Retina (tissue), 1 donor: ENCODE results near the gene RAB4B.
"Not testable (repeated sequence)": the region's sequence is repeated elsewhere in the genome, so short reads cannot be mapped to it uniquely, and the experiment has no call there.

ENCODE experiments used
- DNase-seq: peaks from one replicate; pipeline ENCODE4 v3.0.0-alpha.2; 2016

The RAB4B gene

GRCh38 chr19:40777937-40778705 lies at the start of gene RAB4B:
RAB4B (plus strand) TSS chr19:40778247; CDS start chr19:40778376, 129 bp downstream.
- peak; percentile 100 for DNase-seq

DNA sequence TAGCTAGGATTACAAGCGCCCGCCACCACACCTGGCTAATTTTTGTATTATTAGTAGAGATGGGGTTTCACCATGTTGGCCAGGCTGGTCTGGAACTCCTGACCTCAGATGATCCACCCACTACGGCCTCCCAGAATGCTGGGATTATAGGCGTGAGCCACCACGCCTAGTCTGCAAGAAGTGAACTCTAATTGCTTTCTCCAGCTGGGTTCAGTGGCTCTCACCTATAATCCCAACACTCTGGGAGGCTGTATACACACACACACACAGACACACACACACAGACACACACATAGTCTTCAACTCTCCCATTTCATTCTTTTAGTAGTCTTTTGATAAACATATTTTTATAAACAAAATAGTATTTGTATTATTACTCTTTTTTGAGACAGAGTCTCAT lies 48.0 kb upstream of the RAB4B start:
- not testable (repeated sequence) for DNase-seq

- DNase-seq: not testable (repeated sequence)
These were observed 45.7 kb upstream of the RAB4B start for GRCh38 chr19:40732304-40732703.

DNA sequence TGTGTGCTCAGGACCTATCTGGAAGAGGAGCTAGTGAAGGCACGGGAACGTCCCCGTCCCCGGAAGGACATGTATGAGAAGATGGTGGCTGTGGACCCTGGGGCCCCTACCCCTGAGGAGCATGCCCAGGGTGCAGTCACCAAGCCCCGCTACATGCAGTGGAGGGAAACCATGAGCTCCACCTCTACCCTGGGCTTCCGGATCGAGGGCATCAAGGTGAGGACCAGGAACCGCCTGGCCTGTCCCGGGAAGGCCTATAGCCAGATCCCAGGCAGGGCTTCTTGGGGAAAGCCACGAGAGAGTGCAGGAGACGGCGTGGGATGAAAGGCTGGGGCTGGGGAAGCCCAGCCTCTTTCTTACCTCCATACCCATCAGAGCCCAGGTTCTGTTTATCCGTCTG lies 44.9 kb upstream of the RAB4B start:
- no peak for DNase-seq

- no peak for DNase-seq
These were observed 42.9 kb upstream of the RAB4B start for GRCh38 chr19:40735013-40735771.

DNA sequence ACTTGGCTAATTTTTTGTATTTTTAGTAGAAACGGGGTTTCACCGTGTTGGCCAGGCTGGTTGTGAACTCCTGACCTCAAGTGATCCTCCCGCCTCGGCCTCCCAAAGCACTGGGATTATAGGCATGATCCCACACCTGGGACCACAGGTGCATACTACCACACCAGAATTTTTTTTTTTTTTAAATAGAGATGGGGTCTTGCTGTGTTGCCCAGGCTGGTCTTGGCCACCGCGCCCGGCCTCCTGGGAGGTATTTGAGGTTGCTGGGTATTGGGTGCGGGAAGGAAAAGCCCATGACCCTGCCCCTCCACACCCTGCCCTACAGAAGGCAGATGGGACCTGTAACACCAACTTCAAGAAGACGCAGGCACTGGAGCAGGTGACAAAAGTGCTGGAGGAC lies 41.4 kb upstream of the RAB4B start:
- DNase-seq: no peak

GRCh38 chr19:40737102-40737644 lies 40.9 kb upstream of the RAB4B start:
- no peak for DNase-seq

DNA sequence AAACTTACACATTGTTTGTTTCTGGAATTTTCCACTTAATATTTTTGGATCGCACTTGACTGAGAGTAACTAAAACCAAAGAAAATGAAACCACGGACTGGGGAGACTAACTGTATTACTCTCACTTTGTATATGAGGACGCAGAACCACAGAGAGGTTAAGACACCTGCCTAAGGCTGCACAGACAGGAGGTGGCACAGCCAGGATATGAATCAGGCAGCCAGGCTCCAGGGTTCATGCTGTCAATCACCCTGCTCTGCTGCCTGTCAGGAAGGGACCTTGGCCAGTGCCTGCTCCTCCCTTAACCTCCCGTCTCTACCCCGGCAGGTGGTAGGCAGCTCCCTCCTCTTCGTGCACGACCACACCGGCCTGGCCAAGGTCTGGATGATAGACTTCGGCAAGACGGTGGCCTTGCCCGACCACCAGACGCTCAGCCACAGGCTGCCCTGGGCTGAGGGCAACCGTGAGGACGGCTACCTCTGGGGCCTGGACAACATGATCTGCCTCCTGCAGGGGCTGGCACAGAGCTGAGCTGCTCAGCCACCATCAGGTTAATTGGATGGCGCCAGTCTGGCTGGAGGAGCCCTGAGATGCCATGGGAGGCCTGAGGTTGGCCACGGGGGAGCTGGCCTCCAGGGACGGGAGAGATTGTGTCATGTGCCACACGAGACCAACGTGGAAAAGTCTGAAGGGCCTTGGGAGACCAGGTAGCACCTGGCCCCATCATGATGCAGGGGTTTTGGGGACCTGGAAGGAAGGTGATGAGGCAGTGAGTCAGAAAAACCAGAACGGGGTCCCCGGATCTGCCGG lies 38.8 kb upstream of the RAB4B start:
- no peak for DNase-seq

DNA sequence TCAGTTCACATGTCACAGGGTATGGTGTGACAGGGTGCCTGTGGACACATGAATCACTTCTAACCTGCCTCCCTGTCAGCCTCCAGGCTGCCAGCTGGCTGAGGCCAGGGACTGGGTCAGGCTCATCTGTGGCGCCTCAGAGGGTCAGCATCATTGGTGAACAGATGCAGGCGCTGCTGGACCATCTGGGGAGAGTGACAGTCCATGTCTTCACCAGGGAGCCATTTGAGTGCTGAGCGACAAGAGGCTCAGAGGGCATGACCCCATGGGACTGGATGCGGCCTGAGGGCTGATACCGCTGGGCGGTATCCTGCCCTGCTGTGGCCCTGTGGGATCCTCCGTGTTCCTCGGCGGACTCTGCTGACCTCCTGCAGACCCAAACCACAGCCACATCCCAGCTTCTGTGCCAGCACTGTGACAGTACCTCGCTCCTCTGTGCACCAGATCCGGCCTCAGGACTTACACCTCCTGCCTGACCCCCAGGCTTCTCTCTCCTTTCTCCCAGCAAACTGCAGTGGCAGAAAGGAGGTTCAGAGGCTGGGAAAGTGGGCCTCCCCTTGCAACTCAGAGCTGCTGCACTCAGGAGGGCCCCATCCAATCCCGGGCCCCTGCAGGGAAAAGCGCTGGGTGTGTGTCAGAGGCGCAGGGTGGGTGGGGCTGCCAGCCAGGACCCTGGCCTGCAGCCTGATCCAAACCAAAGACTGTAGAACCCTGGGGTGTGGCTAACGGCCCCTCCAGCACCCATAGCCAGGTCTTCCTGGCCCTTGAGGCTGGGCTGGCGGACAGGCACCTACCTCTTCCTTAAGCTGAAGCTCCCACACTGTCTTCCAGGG lies 38.0 kb upstream of the RAB4B start:
- no peak for DNase-seq

DNA sequence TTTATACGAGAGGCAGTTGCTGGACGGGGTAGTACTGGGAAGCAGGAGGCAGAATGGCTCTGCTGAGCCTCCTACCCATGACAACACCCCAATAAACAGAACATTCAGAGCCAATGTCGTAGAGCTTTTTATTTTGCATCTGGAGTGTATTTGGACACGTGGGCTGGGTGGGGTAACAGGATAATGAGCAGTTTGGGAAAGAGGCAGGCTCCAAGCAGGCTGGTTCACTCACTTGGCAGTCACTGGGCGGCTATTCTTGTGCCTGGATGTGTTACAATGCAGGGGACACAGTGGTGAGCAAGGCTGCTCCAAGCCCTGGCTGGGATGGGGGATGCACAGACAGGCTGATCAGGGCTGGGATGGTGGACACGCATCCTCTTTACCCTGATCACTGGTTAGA lies 37.3 kb upstream of the RAB4B start:
- no peak for DNase-seq

- no peak for DNase-seq
These were observed 36.3 kb upstream of the RAB4B start for GRCh38 chr19:40741527-40742390.

GRCh38 chr19:40742477-40742876 lies 35.6 kb upstream of the RAB4B start:
- DNase-seq: no peak

- no peak for DNase-seq
These were observed 35.2 kb upstream of the RAB4B start for GRCh38 chr19:40742886-40743285.

GRCh38 chr19:40743926-40744325 lies 34.1 kb upstream of the RAB4B start:
- DNase-seq: no peak

DNA sequence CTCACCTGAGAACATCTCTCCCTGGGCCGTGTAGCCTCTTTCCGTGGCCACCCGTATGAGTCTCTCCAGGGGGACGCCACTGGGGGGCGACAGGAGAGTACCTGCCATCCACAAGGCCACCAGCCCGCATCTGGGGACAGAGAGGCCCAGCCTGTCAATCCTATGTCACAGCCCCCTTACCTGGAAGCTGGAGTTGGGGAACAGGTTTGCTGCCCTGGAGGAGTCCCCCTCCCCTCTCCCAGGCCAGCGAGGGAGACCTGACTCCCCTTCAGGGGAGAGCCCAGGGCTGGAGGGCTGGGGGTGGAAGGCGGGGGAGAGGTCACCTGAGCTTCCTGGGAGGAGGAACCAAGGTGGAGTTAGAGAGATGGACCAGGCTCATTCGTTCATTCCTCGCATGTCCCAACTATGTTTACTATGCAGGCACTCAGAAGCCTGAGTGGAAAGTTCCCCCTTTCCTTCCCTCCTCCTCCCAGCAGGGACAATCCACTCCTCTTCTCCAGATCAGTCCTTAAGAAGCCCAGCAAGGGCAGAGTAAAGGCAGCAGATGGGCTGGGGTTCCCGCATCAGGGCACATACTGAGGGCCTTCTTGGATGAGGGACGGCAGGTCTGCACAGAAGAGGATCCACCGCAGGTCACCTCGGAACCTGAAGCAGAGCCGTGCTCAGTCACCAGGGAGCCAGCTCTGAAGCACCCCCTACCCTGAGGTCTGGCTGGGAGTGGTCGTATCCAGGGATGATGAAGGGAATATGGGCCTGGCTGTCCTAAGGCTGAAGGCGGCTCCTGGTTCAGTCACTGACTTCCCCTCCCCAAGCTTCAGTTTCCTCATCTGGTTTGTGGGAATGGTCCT lies 33.3 kb upstream of the RAB4B start:
- DNase-seq: no peak

GRCh38 chr19:40745402-40745780 lies 32.7 kb upstream of the RAB4B start:
- no peak for DNase-seq

- no peak for DNase-seq
These were observed 30.5 kb upstream of the RAB4B start for GRCh38 chr19:40747536-40747935.

DNA sequence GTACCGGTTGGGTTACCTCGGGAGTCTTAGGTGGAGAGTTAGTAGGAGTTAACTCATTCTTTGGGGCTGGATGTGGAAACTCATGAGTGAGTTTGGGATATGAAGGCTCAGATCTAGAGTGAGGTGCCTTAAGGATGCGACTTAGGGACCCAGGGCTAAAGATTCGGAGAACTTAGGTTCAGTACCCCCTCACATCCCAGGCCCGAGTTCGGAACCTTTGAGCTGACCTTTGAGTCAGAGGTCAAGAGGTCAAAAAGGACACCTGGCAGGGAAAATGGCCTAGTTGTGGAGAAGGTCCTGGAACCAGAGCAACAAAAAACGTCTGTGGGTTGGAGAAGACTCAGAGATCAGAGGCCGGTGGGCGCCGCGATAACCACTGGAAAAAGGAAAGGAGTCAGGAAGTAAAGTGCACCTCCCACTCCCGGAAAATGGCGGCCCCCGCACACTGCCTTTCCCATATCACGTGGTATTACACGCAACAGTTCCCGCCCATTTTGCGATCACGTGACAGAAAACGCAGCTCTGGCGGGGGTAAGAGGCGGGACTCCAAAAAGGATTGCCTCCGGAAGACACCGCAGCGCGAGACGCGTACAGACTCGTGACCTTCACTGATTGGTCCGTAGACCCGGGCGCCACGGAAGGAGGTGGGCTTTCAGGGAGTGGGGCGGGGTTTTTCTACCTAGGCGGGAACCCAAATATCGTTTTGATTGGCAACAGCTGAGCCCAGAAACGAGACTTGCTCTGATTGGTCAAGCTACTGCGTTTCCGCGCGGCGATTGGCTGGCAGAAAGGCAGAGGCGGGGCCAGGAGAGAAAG lies 27.8 kb upstream of the RAB4B start, which contains the start of gene ACTMAP:
Gene ACTMAP, minus strand, starts transcription at position 420 of the 816 bp plus-strand sequence. CDS start 674 bp downstream, outside the sequence.
- DNase-seq: peak; percentile 100

DNA sequence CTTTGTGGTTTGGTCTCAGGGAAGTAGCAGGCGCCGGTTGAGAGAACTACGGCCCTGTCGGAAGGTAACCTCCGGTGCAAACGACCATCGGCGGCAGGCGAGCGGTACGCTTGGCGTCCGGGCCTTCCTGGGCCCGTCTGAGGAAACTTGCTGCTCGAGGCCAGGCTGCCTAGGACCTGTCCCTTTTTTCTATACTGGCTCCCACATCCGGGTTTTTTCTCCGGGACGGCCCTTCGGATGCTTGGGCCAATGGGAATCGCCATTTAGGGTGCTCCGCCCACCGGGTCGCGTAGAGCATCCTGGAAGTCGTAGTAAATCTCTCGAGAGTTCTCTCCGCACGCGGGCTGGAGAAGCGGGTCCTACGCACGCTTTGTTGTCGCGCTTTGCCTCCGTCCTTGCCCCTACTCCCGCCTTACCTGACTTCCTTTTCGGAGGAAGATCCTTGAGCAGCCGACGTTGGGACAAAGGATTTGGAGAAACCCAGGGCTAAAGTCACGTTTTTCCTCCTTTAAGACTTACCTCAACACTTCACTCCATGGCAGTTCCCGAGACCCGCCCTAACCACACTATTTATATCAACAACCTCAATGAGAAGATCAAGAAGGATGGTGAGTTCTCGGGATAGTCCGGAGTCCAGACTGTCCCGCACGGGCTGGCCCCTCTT lies 27.0 kb upstream of the RAB4B start, which contains the start of gene SNRPA:
Gene SNRPA, plus strand, starts transcription at position 330 of the 664 bp plus-strand sequence. Its CDS starts 206 bp downstream, at position 536.
- no peak for DNase-seq
